ENCODE results near the gene ABLIM2.

DNA sequence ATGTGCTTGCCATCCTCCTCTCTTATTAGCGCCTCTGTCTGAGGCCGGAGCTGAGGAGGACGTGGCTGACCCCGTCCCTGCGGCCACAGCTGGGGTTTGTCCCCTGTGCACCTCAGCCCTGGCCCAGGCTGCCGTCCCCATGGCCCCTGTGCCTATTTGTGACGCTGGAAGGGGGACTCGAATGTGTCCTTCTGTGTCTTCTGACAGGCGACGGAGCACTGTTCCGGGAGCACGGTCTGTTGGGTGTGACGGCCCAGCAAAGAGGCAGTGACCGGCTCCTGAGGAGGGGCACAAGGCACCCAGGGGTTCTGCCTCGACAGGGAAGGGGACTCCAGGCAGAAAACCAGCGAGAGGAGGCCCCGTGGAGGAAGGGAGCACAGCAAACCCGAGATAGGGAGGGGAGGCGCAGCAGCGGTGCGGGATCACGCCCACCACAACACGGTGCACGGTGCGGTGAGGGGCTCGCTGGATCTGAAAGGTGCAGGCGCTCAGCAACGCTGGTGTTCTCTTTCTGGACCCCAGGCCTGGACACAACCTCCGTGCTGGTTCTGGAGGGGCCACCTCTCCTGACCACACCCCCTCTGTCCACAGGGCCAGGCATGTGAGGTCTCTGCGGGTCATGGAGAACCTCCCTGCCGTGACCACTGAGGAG is 46.1 kb upstream of the ABLIM2 start:
- TF ChIP-seq ZC3H10 (CRISPR knock-in tag; IDR thresholded peaks at IDR 0.05) = no peak
- TF ChIP-seq, protein P1, sequence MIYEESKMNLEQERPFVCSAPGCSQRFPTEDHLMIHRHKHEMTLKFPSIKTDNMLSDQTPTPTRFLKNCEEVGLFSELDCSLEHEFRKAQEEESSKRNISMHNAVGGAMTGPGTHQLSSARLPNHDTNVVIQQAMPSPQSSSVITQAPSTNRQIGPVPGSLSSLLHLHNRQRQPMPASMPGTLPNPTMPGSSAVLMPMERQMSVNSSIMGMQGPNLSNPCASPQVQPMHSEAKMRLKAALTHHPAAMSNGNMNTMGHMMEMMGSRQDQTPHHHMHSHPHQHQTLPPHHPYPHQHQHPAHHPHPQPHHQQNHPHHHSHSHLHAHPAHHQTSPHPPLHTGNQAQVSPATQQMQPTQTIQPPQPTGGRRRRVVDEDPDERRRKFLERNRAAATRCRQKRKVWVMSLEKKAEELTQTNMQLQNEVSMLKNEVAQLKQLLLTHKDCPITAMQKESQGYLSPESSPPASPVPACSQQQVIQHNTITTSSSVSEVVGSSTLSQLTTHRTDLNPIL (CRISPR knock-in tag; IDR thresholded peaks at IDR 0.05; ENCODE audit: low read depth) = no peak
- TF ChIP-seq CSDC2 (CRISPR knock-in tag; IDR thresholded peaks at IDR 0.05) = no peak
- TF ChIP-seq RARB (CRISPR knock-in tag; IDR thresholded peaks at IDR 0.05) = no peak
- no peak for TF ChIP-seq TOX (CRISPR knock-in tag; IDR thresholded peaks at IDR 0.05; ENCODE audit: borderline replicate concordance)
- TF ChIP-seq, protein P2, sequence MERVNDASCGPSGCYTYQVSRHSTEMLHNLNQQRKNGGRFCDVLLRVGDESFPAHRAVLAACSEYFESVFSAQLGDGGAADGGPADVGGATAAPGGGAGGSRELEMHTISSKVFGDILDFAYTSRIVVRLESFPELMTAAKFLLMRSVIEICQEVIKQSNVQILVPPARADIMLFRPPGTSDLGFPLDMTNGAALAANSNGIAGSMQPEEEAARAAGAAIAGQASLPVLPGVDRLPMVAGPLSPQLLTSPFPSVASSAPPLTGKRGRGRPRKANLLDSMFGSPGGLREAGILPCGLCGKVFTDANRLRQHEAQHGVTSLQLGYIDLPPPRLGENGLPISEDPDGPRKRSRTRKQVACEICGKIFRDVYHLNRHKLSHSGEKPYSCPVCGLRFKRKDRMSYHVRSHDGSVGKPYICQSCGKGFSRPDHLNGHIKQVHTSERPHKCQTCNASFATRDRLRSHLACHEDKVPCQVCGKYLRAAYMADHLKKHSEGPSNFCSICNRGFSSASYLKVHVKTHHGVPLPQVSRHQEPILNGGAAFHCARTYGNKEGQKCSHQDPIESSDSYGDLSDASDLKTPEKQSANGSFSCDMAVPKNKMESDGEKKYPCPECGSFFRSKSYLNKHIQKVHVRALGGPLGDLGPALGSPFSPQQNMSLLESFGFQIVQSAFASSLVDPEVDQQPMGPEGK (CRISPR knock-in tag; IDR thresholded peaks at IDR 0.05; ENCODE audit: borderline replicate concordance) = no peak
- no peak for TF ChIP-seq BACH2 (CRISPR knock-in tag; IDR thresholded peaks at IDR 0.05; ENCODE audit: borderline replicate concordance)
- TF ChIP-seq ISL1 (CRISPR knock-in tag; IDR thresholded peaks at IDR 0.05) = no peak
- TF ChIP-seq ZFP3 (CRISPR knock-in tag; IDR thresholded peaks at IDR 0.05) = no peak
- no peak for TF ChIP-seq ARNTL (CRISPR knock-in tag; IDR thresholded peaks at IDR 0.05; ENCODE audit: borderline replicate concordance, low read depth)

Measured in SK-N-SH treated with all-trans-retinoic acid at 6 μM for 48 hours (cell line).